OCI-LY1 (cell line): ENCODE results near the gene POLR2J3.
"Not testable (repeated sequence)": the region's sequence is repeated elsewhere in the genome, so short reads cannot be mapped to it uniquely, and the experiment has no call there.

Experiments
- CTCF ChIP-seq: fragments of 200-600 bp; sonication (generic), shearing (Covaris generic); IDR thresholded peaks from 2 replicates; pipeline ENCODE4 v1.5.1; 2017; ENCODE audit warnings: mild to moderate bottlenecking, antibody characterized with exemption, low read length, moderate library complexity, mixed read lengths
- EZH2 ChIP-seq: fragments of 200-600 bp; sonication (generic), shearing (Covaris generic); IDR thresholded peaks from 2 replicates; pipeline ENCODE4 v1.8.0; 2017; ENCODE audit warnings: borderline replicate concordance, mixed run types, mild to moderate bottlenecking, antibody characterized with exemption, low read length, moderate library complexity, mixed read lengths

- TF ChIP-seq CTCF, EZH2: not testable (repeated sequence)
Observed at GRCh38 chr7:102574607-102575006, 2.2 kb upstream of the POLR2J3 start.
